SJSA1 (cell line): ENCODE data around the gene NRXN3. TPM values are rescaled to one million over a fixed set of nuclear protein-coding genes. Genes with fewer than 3 reads are reported as not detected.

ENCODE experiments used
- DNase-seq, 2 experiments: peaks; one replicate each; pipeline ENCODE4 v3.0.0-alpha.2; 2015 to 2020; ENCODE audit warnings: low spot score in 2 of 2, low read depth in 1 of 2
- H3K27ac ChIP-seq: fragments of 250-450 bp; sonication (Bioruptor Pico); 2 replicates; pipeline ENCODE4 v1.5.1; 2020; ENCODE audit warnings: mild to moderate bottlenecking, moderate library complexity
- H3K27me3 ChIP-seq: fragments of 250-450 bp; sonication (Bioruptor Pico); replicated peaks from 2 replicates; pipeline ENCODE4 v1.5.1; 2020; ENCODE audit warnings: mild to moderate bottlenecking, moderate library complexity
- H3K36me3 ChIP-seq: fragments of 250-450 bp; sonication (Bioruptor Pico); 2 replicates; pipeline ENCODE4 v1.5.1; 2020; ENCODE audit warnings: mild to moderate bottlenecking
- H3K4me1 ChIP-seq: fragments of 250-450 bp; sonication (Bioruptor Pico); replicated peaks from 2 replicates; pipeline ENCODE4 v1.6.1; 2021; ENCODE audit warnings: mild to moderate bottlenecking
- H3K4me3 ChIP-seq: fragments of 250-450 bp; sonication (Bioruptor Pico); 2 replicates; pipeline ENCODE4 v1.5.1; 2020; ENCODE audit warnings: mild to moderate bottlenecking
- H3K9me3 ChIP-seq: fragments of 250-450 bp; sonication (Bioruptor Pico); replicated peaks from 2 replicates; pipeline ENCODE4 v1.5.1; 2020; ENCODE audit warnings: mild to moderate bottlenecking
- total RNA-seq: library from RNA; depleted of rRNA; stranded (reverse); fragments of >200 nt; shearing (Covaris generic); gene quantifications from 2 replicates; pipeline ENCODE4 v1.2.3, GENCODE V29; 2014

Gene NRXN3
- total RNA-seq, 1 experiment from 2014 or later, result 1.0 TPM

DNA sequence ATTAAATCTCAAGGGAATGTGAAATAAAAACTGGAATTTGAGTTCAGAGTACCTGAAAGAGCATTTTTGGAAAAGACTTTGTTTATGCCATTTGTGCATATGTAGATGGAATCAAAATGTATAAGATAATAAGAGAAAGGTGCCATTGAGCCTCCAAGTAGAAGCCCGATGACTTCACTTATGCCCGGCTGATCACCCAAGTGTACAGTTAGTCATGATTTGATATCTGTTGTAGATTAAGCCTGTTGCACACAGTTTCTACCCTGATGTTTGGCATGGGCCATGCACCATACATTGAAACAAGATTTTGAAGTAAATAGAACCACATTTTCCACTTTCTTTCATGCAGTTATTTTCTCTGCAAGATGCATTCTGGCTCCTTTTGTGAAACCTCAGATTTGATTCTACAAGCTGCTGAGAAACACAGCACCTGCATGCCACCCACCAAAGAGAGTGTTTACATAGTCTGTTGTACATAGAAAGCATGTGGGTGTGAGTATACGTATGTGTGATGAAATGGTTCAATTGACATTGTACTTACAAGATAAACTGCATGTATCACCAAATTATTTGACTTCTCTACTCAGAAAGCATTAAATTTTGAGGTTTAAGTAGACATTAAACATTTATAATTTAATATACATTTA, 1268.6 kb downstream of the NRXN3 start:
- no peak for DNase-seq
- Histone ChIP-seq H3K9me3 (no peaks in the 10 kb centered on the region), H3K27me3 (no peaks in the 10 kb centered on the region; the same call in 1 of the 2 replicates), H3K4me1 (no peaks in the 10 kb centered on the region), H3K27ac (no peak overlapping the region), H3K4me3 (no peak overlapping the region), H3K36me3 (no peaks in the 10 kb centered on the region)

GRCh38 chr14:79442786-79443185, 1272.6 kb downstream of the NRXN3 start:
- H3K36me3 ChIP-seq, result no peaks in the 10 kb centered on the region
- no peaks in the 10 kb centered on the region for H3K9me3 ChIP-seq
- no peak for DNase-seq
- H3K27ac ChIP-seq, result no peak overlapping the region
- no peaks in the 10 kb centered on the region; the same call in 1 of the 2 replicates for H3K27me3 ChIP-seq
- H3K4me3 ChIP-seq, result no peak overlapping the region
- H3K4me1 ChIP-seq, result no peaks in the 10 kb centered on the region

DNA sequence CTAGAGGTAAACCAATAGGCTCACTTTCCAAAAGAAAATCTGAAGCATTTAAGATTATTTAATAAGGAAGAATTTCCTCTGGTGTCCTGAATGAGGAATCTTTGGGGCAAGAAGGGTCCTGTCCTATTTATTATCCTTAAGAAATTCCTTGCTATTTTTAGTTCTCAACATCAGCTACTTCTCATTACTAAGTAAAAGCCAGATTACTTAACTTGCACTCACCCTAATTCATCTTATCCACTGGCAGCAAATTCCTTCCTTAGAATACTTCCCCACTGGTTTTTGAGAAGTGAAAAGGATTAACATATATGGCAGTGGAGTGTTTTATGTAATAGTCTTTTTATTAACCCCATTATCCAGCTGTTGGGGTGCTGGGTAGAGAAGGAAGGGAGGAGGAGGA, 1273.4 kb downstream of the NRXN3 start:
- Histone ChIP-seq H3K27me3 (no peaks in the 10 kb centered on the region; the same call in 1 of the 2 replicates), H3K27ac (no peak overlapping the region), H3K4me1 (no peaks in the 10 kb centered on the region), H3K9me3 (no peaks in the 10 kb centered on the region), H3K4me3 (no peak overlapping the region), H3K36me3 (no peaks in the 10 kb centered on the region)
- DNase-seq, result no peak

- Histone ChIP-seq H3K27me3 (no peaks in the 10 kb centered on the region), H3K4me3 (no peak overlapping the region), H3K36me3 (no peaks in the 10 kb centered on the region), H3K27ac (no peak overlapping the region), H3K9me3 (no peaks in the 10 kb centered on the region), H3K4me1 (no peaks in the 10 kb centered on the region)
- no peak for DNase-seq
Measured at GRCh38 chr14:79448960-79449359, 1278.8 kb downstream of the NRXN3 start.

- Histone ChIP-seq H3K9me3 (no peaks in the 10 kb centered on the region), H3K27ac (no peak overlapping the region), H3K4me3 (no peak overlapping the region), H3K27me3 (no peaks in the 10 kb centered on the region), H3K36me3 (no peaks in the 10 kb centered on the region), H3K4me1 (no peaks in the 10 kb centered on the region)
- DNase-seq, result no peak
Measured at GRCh38 chr14:79451601-79452000, 1281.4 kb downstream of the NRXN3 start.

DNA sequence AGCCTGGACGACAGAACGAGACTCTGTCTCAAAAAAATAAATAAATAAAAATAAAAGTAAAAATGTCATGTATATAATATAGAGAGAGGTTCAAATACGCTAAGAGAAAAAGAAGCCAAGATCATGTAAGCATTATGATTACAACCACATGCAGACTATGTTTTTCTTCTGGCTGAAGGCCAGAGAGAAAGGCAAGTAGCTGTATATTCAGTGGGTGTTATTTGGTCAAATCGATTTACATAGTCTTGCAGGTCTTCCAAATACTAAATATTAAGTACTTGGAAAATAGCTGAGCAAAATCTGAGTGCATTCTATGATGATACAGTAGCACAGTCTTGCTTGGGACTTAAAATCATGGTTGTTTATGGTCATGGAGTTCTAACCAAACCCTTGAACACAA, 1283.1 kb downstream of the NRXN3 start:
- no peaks in the 10 kb centered on the region for H3K36me3 ChIP-seq
- H3K4me3 ChIP-seq, result no peak overlapping the region
- no peaks in the 10 kb centered on the region for H3K4me1 ChIP-seq
- DNase-seq, result no peak
- no peaks in the 10 kb centered on the region for H3K9me3 ChIP-seq
- no peak overlapping the region for H3K27ac ChIP-seq
- no peaks in the 10 kb centered on the region for H3K27me3 ChIP-seq

- Histone ChIP-seq H3K27ac (no peak overlapping the region), H3K4me1 (no peaks in the 10 kb centered on the region), H3K36me3 (no peaks in the 10 kb centered on the region), H3K9me3 (no peaks in the 10 kb centered on the region), H3K4me3 (no peak overlapping the region), H3K27me3 (no peaks in the 10 kb centered on the region)
- DNase-seq, result peak in 1 of 2 experiments; percentile 2
Measured at GRCh38 chr14:79464468-79464867, 1294.3 kb downstream of the NRXN3 start.

DNA sequence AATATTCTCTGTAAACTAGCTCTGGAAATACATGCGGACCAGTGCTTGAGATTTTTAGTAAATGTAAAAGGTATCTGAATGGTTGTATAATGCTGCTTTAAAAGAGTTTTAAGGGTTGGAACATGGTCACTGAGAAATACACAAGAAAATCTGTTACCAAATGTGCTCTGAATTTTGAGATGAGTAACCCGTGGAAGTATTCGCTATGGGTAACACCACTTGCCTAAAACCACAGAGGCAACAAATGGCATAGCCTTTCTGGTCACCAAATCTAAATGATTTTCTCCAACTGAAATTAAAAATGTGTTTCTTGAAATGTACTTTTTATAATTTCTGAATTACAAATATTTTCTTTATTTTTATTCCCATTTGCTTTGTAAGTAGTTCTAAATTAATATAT, 1295.5 kb downstream of the NRXN3 start:
- Histone ChIP-seq H3K27me3 (no peaks in the 10 kb centered on the region), H3K9me3 (no peaks in the 10 kb centered on the region), H3K27ac (no peak overlapping the region), H3K4me1 (no peaks in the 10 kb centered on the region), H3K4me3 (no peak overlapping the region), H3K36me3 (no peaks in the 10 kb centered on the region)
- DNase-seq, result no peak

- Histone ChIP-seq H3K4me3 (no peak overlapping the region), H3K4me1 (no peaks in the 10 kb centered on the region), H3K27ac (no peak overlapping the region), H3K36me3 (no peaks in the 10 kb centered on the region), H3K27me3 (no peaks in the 10 kb centered on the region), H3K9me3 (no peaks in the 10 kb centered on the region)
- no peak for DNase-seq
Measured at GRCh38 chr14:79466938-79467527, 1296.9 kb downstream of the NRXN3 start.

DNA sequence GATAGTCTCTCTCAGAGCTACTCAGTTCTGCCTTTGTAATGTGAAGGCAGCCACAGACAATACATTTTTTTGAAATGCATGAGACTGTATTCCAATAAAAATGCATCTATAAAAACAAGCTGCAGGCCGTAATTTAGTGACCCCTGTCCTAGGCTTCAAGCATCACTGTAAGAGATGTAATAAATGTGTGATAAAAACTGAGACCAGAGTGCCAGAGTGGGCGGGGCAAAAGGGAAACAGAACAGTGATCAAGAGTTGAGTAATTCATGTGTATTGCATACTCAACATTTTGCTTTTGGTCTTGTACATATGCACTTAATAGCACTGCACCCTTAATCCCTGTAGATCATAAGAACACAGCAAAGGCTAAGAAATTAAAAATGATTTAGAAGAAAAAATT, 1297.7 kb downstream of the NRXN3 start:
- no peak overlapping the region for H3K27ac ChIP-seq
- H3K4me1 ChIP-seq, result no peaks in the 10 kb centered on the region
- no peaks in the 10 kb centered on the region for H3K9me3 ChIP-seq
- no peak for DNase-seq
- H3K4me3 ChIP-seq, result no peak overlapping the region
- no peaks in the 10 kb centered on the region for H3K36me3 ChIP-seq
- H3K27me3 ChIP-seq, result no peaks in the 10 kb centered on the region

DNA sequence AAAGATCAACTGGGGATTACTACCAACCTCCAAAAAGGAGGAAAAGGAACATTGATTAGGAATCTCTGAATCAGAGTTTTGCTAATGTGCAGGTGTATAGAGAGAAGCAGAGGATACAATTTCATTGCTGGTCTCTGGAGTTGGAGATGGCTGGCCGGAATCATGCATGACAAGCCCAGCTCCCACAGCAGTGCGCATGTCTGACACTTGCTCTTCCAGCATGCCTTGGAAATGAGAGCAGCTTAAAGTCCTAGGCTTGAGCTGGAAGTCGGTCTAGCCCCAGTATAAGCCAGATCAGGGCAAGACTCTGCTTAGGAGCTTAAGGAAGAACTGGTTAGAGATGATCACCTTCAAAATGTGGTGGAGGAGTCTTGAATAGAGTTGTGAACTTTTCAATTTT, 1298.3 kb downstream of the NRXN3 start:
- Histone ChIP-seq H3K4me3 (no peak overlapping the region), H3K27ac (no peak overlapping the region), H3K36me3 (no peaks in the 10 kb centered on the region), H3K9me3 (no peaks in the 10 kb centered on the region), H3K4me1 (no peaks in the 10 kb centered on the region), H3K27me3 (no peaks in the 10 kb centered on the region)
- DNase-seq, result no peak

DNA sequence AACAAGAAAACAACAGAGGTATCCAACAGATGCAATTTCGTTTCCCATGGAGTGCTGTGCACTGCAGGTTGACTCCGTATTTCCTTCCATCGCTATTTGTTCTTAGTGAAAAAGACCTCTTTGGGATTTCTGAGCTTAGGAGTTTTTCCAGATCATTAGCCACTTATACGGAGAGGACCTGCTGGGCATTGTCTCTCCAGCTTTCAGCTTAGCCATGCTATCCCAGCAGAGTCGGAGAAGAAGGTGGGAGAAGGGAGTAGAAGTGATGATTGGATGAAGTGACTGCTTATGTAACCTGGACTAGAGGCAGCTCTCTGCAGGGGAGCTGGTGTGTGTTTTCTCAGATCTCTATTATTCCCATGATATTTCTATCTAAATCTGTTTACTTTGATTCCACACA, 1303.5 kb downstream of the NRXN3 start:
- no peak overlapping the region for H3K4me3 ChIP-seq
- H3K4me1 ChIP-seq, result no peaks in the 10 kb centered on the region
- no peaks in the 10 kb centered on the region for H3K27me3 ChIP-seq
- DNase-seq, result no peak
- H3K36me3 ChIP-seq, result no peaks in the 10 kb centered on the region
- no peak overlapping the region for H3K27ac ChIP-seq
- H3K9me3 ChIP-seq, result no peaks in the 10 kb centered on the region

DNA sequence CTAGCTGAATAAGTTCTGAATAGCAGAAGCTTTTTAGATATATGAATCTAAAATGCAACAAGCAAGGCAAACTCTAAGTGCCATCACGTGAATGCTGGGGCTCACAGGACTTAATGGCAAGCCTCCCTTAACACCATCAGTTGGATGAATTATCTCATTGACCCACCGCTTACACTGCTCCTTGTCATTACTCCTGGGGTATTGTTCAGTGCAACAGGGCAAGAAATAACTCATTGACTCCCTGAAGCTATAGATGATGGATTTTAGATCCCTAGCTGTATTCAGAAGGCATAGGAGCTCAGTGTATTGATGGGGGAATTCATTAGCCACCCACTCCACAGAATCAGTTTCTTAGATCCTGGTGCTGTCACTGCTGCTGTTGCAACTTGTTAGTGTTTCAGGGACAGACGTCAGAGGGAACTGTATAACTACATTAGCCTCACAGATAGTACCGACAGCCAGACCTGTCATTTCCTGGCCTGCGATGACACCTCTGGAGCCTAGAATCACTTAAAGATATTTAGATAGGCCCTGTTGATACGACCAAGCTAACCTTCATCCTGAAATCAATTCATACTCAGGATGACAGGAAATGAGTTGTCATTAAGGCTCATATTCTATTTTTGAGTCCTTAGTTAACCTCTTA, 1305.8 kb downstream of the NRXN3 start:
- H3K4me3 ChIP-seq, result no peak overlapping the region
- H3K27ac ChIP-seq, result no peak overlapping the region
- no peaks in the 10 kb centered on the region for H3K27me3 ChIP-seq
- H3K9me3 ChIP-seq, result no peaks in the 10 kb centered on the region
- H3K4me1 ChIP-seq, result no peaks in the 10 kb centered on the region
- H3K36me3 ChIP-seq, result no peaks in the 10 kb centered on the region
- no peak for DNase-seq

- H3K4me3 ChIP-seq, result no peak overlapping the region
- DNase-seq, result no peak
- no peaks in the 10 kb centered on the region for H3K9me3 ChIP-seq
- H3K27me3 ChIP-seq, result no peaks in the 10 kb centered on the region
- no peaks in the 10 kb centered on the region for H3K4me1 ChIP-seq
- no peaks in the 10 kb centered on the region for H3K36me3 ChIP-seq
- no peak overlapping the region for H3K27ac ChIP-seq
Measured at GRCh38 chr14:79476552-79476951, 1306.4 kb downstream of the NRXN3 start.
